Urinary bladder (tissue), 4 donors: ENCODE results near the gene CCK. TPM values are rescaled to one million over a fixed set of nuclear protein-coding genes. Genes with fewer than 3 reads are reported as not detected.

Source experiments
- DNase-seq: peaks from one replicate; pipeline ENCODE4 v3.0.0-alpha.2; 2015; ENCODE audit errors: extremely low spot score
- H3K27ac ChIP-seq: one replicate; pipeline ENCODE4 v1.5.1; 2013; ENCODE audit warnings: low read depth, mild to moderate bottlenecking, moderate library complexity
- H3K36me3 ChIP-seq: one replicate; pipeline ENCODE4 v1.6.1; 2013; ENCODE audit warnings: mild to moderate bottlenecking, moderate library complexity; ENCODE audit not compliant: insufficient read depth
- H3K4me1 ChIP-seq: one replicate; pipeline ENCODE4 v1.6.1; 2013; ENCODE audit warnings: mild to moderate bottlenecking, moderate library complexity; ENCODE audit not compliant: insufficient read depth
- H3K4me3 ChIP-seq: one replicate; pipeline ENCODE4 v1.5.1; 2013; ENCODE audit warnings: low read depth, low read length
- WGBS: extraction: QIAGEN DNeasy Blood & Tissue Kit; methylation state at CpG from one replicate; pipeline ENCODE4 v1.1.7; 2013; 5-methylcytosine and 5-hydroxymethylcytosine counted together
- polyA plus RNA-seq: library from polyadenylated mRNA; stranded (reverse); fragments of 200-250 nt; gene quantifications from one replicate; pipeline ENCODE4 v1.2.3, GENCODE V29; 2013
- total RNA-seq: library from RNA; depleted of rRNA; stranded (reverse); fragments of >200 nt; gene quantifications from one replicate; pipeline ENCODE4 v1.2.3, GENCODE V29; 2014
- donor health status: healthy with polysubstance abuse.
- donor health status: healthy.

Gene CCK
- total and polyA plus RNA-seq, 2 donors: not detected

- no peaks in the 10 kb centered on the region for H3K4me1 ChIP-seq
- WGBS: 82% methylated on average over 11 of the region's 11 CpGs
- no peak for DNase-seq
- no peak overlapping the region for H3K4me3 ChIP-seq
- no peak overlapping the region for H3K27ac ChIP-seq
- H3K36me3 ChIP-seq: no peaks in the 10 kb centered on the region
Observed at GRCh38 chr3:42226470-42227425, 39.2 kb downstream of the CCK start.

GRCh38 chr3:42225486-42226363 lies 40.3 kb downstream of the CCK start:
- no peak for DNase-seq
- Histone ChIP-seq H3K4me3 (no peak overlapping the region), H3K36me3 (no peaks in the 10 kb centered on the region), H3K27ac (no peak overlapping the region), H3K4me1 (no peaks in the 10 kb centered on the region)
- WGBS: 94% methylated on average over 5 of the region's 5 CpGs

- Histone ChIP-seq H3K27ac (no peak overlapping the region), H3K4me3 (no peak overlapping the region), H3K36me3 (no peaks in the 10 kb centered on the region), H3K4me1 (no peaks in the 10 kb centered on the region)
- WGBS: 54% methylated on average over 12 of the region's 12 CpGs
- no peak for DNase-seq
Observed at GRCh38 chr3:42224658-42225421, 41.1 kb downstream of the CCK start.

GRCh38 chr3:42224178-42224577 lies 41.8 kb downstream of the CCK start:
- no peak overlapping the region for H3K4me3 ChIP-seq
- no peak overlapping the region for H3K27ac ChIP-seq
- H3K4me1 ChIP-seq: no peaks in the 10 kb centered on the region
- no peak for DNase-seq
- H3K36me3 ChIP-seq: no peaks in the 10 kb centered on the region
- WGBS: 82% methylated on average over 9 of the region's 9 CpGs

- WGBS: 94% methylated on average over 31 of the region's 31 CpGs
- no peak for DNase-seq
- no peak overlapping the region for H3K4me3 ChIP-seq
- no peaks in the 10 kb centered on the region for H3K36me3 ChIP-seq
- H3K27ac ChIP-seq: no peak overlapping the region
- H3K4me1 ChIP-seq: no peaks in the 10 kb centered on the region
Observed at GRCh38 chr3:42222942-42223693, 42.9 kb downstream of the CCK start.

GRCh38 chr3:42220436-42221121 lies 45.4 kb downstream of the CCK start:
- Histone ChIP-seq H3K4me3 (no peak overlapping the region), H3K36me3 (peaks cover 1% of the 10 kb centered on the region), H3K4me1 (peaks cover 2% of the 10 kb centered on the region), H3K27ac (no peak overlapping the region)
- no peak for DNase-seq
- 90% methylated on average over 17 of the region's 17 CpGs for WGBS

- 74% methylated on average over 5 of the region's 5 CpGs for WGBS
- Histone ChIP-seq H3K4me3 (no peak overlapping the region), H3K4me1 (peaks cover 2% of the 10 kb centered on the region), H3K27ac (no peak overlapping the region), H3K36me3 (peaks cover 1% of the 10 kb centered on the region)
- DNase-seq: no peak
Observed at GRCh38 chr3:42216931-42217333, 49.1 kb downstream of the CCK start.

GRCh38 chr3:42216302-42216701 lies 49.7 kb downstream of the CCK start:
- no peak overlapping the region for H3K4me3 ChIP-seq
- no peak overlapping the region for H3K27ac ChIP-seq
- 87% methylated on average over 4 of the region's 4 CpGs for WGBS
- no peak for DNase-seq
- H3K36me3 ChIP-seq: peaks cover 1% of the 10 kb centered on the region
- peaks cover 2% of the 10 kb centered on the region for H3K4me1 ChIP-seq

- 69% methylated on average over 8 of the region's 8 CpGs for WGBS
- H3K4me3 ChIP-seq: no peak overlapping the region
- DNase-seq: no peak
- peaks cover 4% of the 10 kb centered on the region for H3K36me3 ChIP-seq
- H3K4me1 ChIP-seq: peaks cover 2% of the 10 kb centered on the region
- no peak overlapping the region for H3K27ac ChIP-seq
Observed at GRCh38 chr3:42214565-42215283, 51.3 kb downstream of the CCK start.

- Histone ChIP-seq H3K36me3 (peaks cover 4% of the 10 kb centered on the region), H3K27ac (no peak overlapping the region), H3K4me1 (peaks cover 2% of the 10 kb centered on the region), H3K4me3 (no peak overlapping the region)
- DNase-seq: no peak
- 74% methylated on average over 2 of the region's 2 CpGs for WGBS
Observed at GRCh38 chr3:42214064-42214463, 51.9 kb downstream of the CCK start.

GRCh38 chr3:42213417-42213816 lies 52.6 kb downstream of the CCK start:
- no peak for DNase-seq
- peaks cover 2% of the 10 kb centered on the region for H3K4me1 ChIP-seq
- WGBS: 95% methylated on average over 6 of the region's 6 CpGs
- peaks cover 4% of the 10 kb centered on the region for H3K36me3 ChIP-seq
- H3K4me3 ChIP-seq: no peak overlapping the region
- no peak overlapping the region for H3K27ac ChIP-seq

GRCh38 chr3:42210726-42211125 lies 55.3 kb downstream of the CCK start:
- H3K36me3 ChIP-seq: peaks cover 3% of the 10 kb centered on the region
- 64% methylated on average over 2 of the region's 2 CpGs for WGBS

More at GRCh38 chr3:42210726-42211125, 55.3 kb downstream of the CCK start:
- Histone ChIP-seq H3K4me1 (no peaks in the 10 kb centered on the region), H3K27ac (no peak overlapping the region), H3K4me3 (no peak overlapping the region)
- no peak for DNase-seq
